K562 (cell line): ENCODE results near the gene NDUFA3. TPM values are rescaled to one million over a fixed set of nuclear protein-coding genes. Genes with fewer than 3 reads are reported as not detected.

Experiments used
- ARNT ChIP-seq, 2 experiments: fragments of 450-650 bp; IDR thresholded peaks; 2 replicates each; pipeline ENCODE4 v1.6.1; 2016; ENCODE audit warnings: mild to moderate bottlenecking in 1 of 2
- ELF2 ChIP-seq: fragments of 250-450 bp; sonication (Bioruptor Pico); IDR thresholded peaks from 2 replicates; pipeline ENCODE4 v1.5.0; 2021; ENCODE audit warnings: mild to moderate bottlenecking
- ETV1 ChIP-seq: fragments of 450-650 bp; conservative IDR thresholded peaks from 2 replicates; pipeline ENCODE4 v1.6.1; 2016; ENCODE audit warnings: missing genetic modification characterization, control low read depth, low read depth, missing compliant biosample characterization
- GATAD2A ChIP-seq: fragments of 450-650 bp; IDR thresholded peaks from 2 replicates; pipeline ENCODE4 v1.6.1; 2017
- HDAC1 ChIP-seq, 2 experiments: fragments of 450-650 bp; IDR thresholded peaks; 2 replicates each; pipeline ENCODE4 v1.6.1; 2016 to 2017; ENCODE audit warnings: inconsistent platforms in 1 of 2, mild to moderate bottlenecking in 1 of 2, moderate library complexity in 1 of 2
- IRF2 ChIP-seq: sonication (generic); formaldehyde crosslinking; IDR thresholded peaks from 2 replicates; pipeline ENCODE4 v1.8.1; 2022; ENCODE audit warnings: mild to moderate bottlenecking, missing genetic modification reagents
- JUN ChIP-seq, 2 experiments: sonication (generic) in 1 of 2; formaldehyde crosslinking in 1 of 2; IDR thresholded peaks; 2 replicates each; pipeline versions ENCODE4 v1.6.1 to v1.8.0; 2012 to 2022; ENCODE audit warnings: borderline replicate concordance in 2 of 2, mild to moderate bottlenecking in 2 of 2, improper control_type of control experiment in 1 of 2, low read depth in 1 of 2, low read length in 1 of 2, missing genetic modification reagents in 1 of 2
- RBFOX2 ChIP-seq: fragments of 200-400 bp; formaldehyde crosslinking; IDR thresholded peaks from 2 replicates; pipeline ENCODE4 v1.6.1; 2017; ENCODE audit warnings: low read depth, mild to moderate bottlenecking, low read length, moderate library complexity
- RBM39 ChIP-seq: fragments of 200-400 bp; formaldehyde crosslinking; optimal IDR thresholded peaks from 2 replicates; pipeline ENCODE3; 2018; ENCODE audit warnings: low read depth, low read length
- RUNX1 ChIP-seq: sonication (generic); IDR thresholded peaks from 2 replicates; pipeline ENCODE4 v1.6.1; 2016; ENCODE audit warnings: antibody characterized with exemption, low read depth
- SIX5 ChIP-seq, 2 experiments: IDR thresholded peaks; 2 replicates each; pipeline ENCODE4 v1.6.1; 2011; ENCODE audit warnings: low read length in 2 of 2, borderline replicate concordance in 1 of 2, low read depth in 1 of 2, mild to moderate bottlenecking in 1 of 2, moderate library complexity in 1 of 2; ENCODE audit not compliant: insufficient read depth in 1 of 2
- SPI1 ChIP-seq: IDR thresholded peaks from 2 replicates; pipeline ENCODE4 v1.6.1; 2011; ENCODE audit warnings: low read depth, low read length, control low read depth, borderline replicate concordance
- TBP ChIP-seq: optimal IDR thresholded peaks from 2 replicates; pipeline ENCODE3; 2011; ENCODE audit warnings: low read depth, low read length, improper control_type of control experiment
- ZEB2 ChIP-seq: fragments of 450-650 bp; IDR thresholded peaks from 2 replicates; pipeline ENCODE4 v1.6.1; 2016
- ZNF197 ChIP-seq: fragments of 200-800 bp; sonication (Bioruptor generic); IDR thresholded peaks from 2 replicates; pipeline ENCODE4 v1.6.1; 2016; ENCODE audit warnings: low read depth, missing genetic modification characterization, missing compliant biosample characterization
- ZNF24 ChIP-seq: fragments of 450-650 bp; IDR thresholded peaks from 2 replicates; pipeline ENCODE4 v1.6.1; 2016
- ZNF589 ChIP-seq: fragments of 200-800 bp; sonication (Bioruptor generic); IDR thresholded peaks from 2 replicates; pipeline ENCODE4 v1.6.1; 2016; ENCODE audit warnings: low read depth, missing genetic modification characterization, missing compliant biosample characterization
- polyA plus RNA-seq, 8 experiments: library from polyadenylated mRNA; depleted of rRNA in 4 of 8; stranded (reverse) in 5 of 8; unstranded in 3 of 8; fragments of >200 nt; fragmentation: Nextera tagmentation in 2 of 8; fragmentation: Illumina TruSeq in 1 of 8; extraction: Ambion mirVana in 2 of 8; extraction: Trizol in 1 of 8; gene quantifications; 2 replicates each; pipeline versions ENCODE4 v1.2.1 to v1.2.3, GENCODE V29; 2011 to 2014; ENCODE audit warnings: inconsistent platforms in 1 of 8, missing spikeins in 1 of 8
- total RNA-seq, 7 experiments: library from RNA; depleted of rRNA in 6 of 7; stranded (reverse); fragments of >200 nt in 6 of 7; fragmentation: Illumina TruSeq in 2 of 7; extraction: Trizol in 2 of 7; gene quantifications; 2 replicates each; pipeline versions ENCODE4 v1.2.1 to v1.2.3, GENCODE V29; 2011 to 2021; ENCODE audit warnings: low replicate concordance in 1 of 7
- TF ChIP-seq, protein P1 (sequence below): fragments of 450-650 bp; IDR thresholded peaks from 2 replicates; pipeline ENCODE4 v1.6.1; 2016; ENCODE audit warnings: borderline replicate concordance
- TF ChIP-seq, protein P2 (sequence below), 2 experiments: fragments of 450-650 bp; IDR thresholded peaks; 2 replicates each; pipeline ENCODE4 v1.6.1; 2018; ENCODE audit warnings: mild to moderate bottlenecking in 2 of 2, low read depth in 1 of 2; ENCODE audit not compliant: partially characterized antibody in 2 of 2
- TF ChIP-seq, protein P3 (sequence below), 2 experiments: fragments of 200-800 bp in 1 of 2; sonication (Bioruptor generic) in 1 of 2; sonication (generic) in 1 of 2; formaldehyde crosslinking in 1 of 2; IDR thresholded peaks in 1 of 2; conservative IDR thresholded peaks in 1 of 2; 2 replicates each; pipeline versions ENCODE4 v1.5.0 to v1.6.1; 2016 to 2020; ENCODE audit warnings: missing compliant biosample characterization in 1 of 2, missing genetic modification characterization in 1 of 2, missing genetic modification reagents in 1 of 2

NDUFA3 gene
- total and polyA plus RNA-seq, 9 of the 15 experiments (the other 6 are each of a cell fraction or from before 2014, with no cell fraction given) = 39.2 to 279 (median 138) TPM

DNA sequence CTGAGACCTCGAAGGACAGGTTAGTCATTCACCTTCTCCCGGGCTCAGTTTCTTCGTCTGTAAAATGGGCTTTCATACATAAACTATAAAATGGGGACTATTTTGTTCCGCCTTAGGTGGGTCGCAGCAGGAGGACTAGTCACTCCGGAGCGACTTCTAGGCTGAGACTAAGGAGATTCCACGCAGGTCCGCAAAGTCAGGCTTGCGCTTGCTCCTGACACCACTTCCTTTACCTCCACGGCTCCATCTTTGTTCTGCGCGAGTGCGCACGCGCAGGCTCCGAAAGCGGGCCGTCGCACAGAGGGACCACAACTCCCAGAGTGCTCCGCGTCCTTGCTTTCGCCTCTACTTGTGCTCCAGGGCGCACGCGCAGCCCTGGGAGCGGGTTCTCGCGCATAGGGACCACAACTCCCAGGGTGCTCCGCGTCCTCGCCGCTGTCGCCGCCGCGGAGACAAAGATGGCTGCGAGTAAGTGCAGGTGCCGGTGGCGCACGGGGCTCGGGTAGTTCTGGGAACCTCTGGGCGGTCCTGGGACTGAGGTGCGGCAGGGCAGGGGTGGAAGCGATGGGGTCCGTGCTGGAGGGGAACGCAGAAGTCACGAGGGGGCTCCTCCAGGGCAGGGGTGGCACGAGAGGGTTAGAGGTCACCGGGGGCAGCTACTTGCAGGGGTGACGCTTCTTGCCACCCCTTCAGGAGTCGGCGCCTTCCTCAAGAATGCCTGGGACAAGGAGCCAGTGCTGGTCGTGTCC lies at the start of gene NDUFA3 (continued):
- TF ChIP-seq IRF2 (CRISPR knock-in tag) (no peak), RUNX1 (no peak), SPI1 (peak; percentile 72; the same call in 1 of the 2 replicates), RBFOX2 (peak; percentile 95), JUN (IDR thresholded peaks at IDR 0.05; ENCODE audit: borderline replicate concordance, low read depth, low read length) (peak; percentile 64), JUN (CRISPR knock-in tag; IDR thresholded peaks at IDR 0.05; ENCODE audit: borderline replicate concordance) (no peak), ETV1 (tag) (peak; percentile 56), TBP (peak; percentile 80), ZNF24 (peak; percentile 55; the same call in 1 of the 2 replicates), ZEB2 (no peak), GATAD2A (no peak), ELF2 (no peak; the same call in 1 of the 2 replicates), ARNT (IDR thresholded peaks at IDR 0.05) (peak; percentile 44 to 63; a peak in 1 of 4 replicates), ZNF197 (CRISPR knock-in tag) (0 out of 2 replicates have a peak, but pooled peaks have one; percentile 46), RBM39 (peak; percentile 57), ZNF589 (0 out of 2 replicates have a peak, but pooled peaks have one; percentile 45), SIX5 (IDR thresholded peaks at IDR 0.05; ENCODE audit: borderline replicate concordance in 1 of 2, insufficient read depth in 1 of 2, low read depth in 1 of 2, low read length in 2 of 2) (peak; percentile 85 to 86), HDAC1 (IDR thresholded peaks at IDR 0.05) (peak; percentile 70 to 81; a peak in 3 of 4 replicates)
- TF ChIP-seq, protein P1, sequence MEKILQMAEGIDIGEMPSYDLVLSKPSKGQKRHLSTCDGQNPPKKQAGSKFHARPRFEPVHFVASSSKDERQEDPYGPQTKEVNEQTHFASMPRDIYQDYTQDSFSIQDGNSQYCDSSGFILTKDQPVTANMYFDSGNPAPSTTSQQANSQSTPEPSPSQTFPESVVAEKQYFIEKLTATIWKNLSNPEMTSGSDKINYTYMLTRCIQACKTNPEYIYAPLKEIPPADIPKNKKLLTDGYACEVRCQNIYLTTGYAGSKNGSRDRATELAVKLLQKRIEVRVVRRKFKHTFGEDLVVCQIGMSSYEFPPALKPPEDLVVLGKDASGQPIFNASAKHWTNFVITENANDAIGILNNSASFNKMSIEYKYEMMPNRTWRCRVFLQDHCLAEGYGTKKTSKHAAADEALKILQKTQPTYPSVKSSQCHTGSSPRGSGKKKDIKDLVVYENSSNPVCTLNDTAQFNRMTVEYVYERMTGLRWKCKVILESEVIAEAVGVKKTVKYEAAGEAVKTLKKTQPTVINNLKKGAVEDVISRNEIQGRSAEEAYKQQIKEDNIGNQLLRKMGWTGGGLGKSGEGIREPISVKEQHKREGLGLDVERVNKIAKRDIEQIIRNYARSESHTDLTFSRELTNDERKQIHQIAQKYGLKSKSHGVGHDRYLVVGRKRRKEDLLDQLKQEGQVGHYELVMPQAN = peak; percentile 72
- TF ChIP-seq, protein P2, sequence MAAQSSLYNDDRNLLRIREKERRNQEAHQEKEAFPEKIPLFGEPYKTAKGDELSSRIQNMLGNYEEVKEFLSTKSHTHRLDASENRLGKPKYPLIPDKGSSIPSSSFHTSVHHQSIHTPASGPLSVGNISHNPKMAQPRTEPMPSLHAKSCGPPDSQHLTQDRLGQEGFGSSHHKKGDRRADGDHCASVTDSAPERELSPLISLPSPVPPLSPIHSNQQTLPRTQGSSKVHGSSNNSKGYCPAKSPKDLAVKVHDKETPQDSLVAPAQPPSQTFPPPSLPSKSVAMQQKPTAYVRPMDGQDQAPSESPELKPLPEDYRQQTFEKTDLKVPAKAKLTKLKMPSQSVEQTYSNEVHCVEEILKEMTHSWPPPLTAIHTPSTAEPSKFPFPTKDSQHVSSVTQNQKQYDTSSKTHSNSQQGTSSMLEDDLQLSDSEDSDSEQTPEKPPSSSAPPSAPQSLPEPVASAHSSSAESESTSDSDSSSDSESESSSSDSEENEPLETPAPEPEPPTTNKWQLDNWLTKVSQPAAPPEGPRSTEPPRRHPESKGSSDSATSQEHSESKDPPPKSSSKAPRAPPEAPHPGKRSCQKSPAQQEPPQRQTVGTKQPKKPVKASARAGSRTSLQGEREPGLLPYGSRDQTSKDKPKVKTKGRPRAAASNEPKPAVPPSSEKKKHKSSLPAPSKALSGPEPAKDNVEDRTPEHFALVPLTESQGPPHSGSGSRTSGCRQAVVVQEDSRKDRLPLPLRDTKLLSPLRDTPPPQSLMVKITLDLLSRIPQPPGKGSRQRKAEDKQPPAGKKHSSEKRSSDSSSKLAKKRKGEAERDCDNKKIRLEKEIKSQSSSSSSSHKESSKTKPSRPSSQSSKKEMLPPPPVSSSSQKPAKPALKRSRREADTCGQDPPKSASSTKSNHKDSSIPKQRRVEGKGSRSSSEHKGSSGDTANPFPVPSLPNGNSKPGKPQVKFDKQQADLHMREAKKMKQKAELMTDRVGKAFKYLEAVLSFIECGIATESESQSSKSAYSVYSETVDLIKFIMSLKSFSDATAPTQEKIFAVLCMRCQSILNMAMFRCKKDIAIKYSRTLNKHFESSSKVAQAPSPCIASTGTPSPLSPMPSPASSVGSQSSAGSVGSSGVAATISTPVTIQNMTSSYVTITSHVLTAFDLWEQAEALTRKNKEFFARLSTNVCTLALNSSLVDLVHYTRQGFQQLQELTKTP (IDR thresholded peaks at IDR 0.05; ENCODE audit: low read depth in 1 of 2, partially characterized antibody in 2 of 2) = peak in 1 of 2 experiments; percentile 94
- TF ChIP-seq, protein P3, sequence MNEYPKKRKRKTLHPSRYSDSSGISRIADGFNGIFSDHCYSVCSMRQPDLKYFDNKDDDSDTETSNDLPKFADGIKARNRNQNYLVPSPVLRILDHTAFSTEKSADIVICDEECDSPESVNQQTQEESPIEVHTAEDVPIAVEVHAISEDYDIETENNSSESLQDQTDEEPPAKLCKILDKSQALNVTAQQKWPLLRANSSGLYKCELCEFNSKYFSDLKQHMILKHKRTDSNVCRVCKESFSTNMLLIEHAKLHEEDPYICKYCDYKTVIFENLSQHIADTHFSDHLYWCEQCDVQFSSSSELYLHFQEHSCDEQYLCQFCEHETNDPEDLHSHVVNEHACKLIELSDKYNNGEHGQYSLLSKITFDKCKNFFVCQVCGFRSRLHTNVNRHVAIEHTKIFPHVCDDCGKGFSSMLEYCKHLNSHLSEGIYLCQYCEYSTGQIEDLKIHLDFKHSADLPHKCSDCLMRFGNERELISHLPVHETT (CRISPR knock-in tag; conservative IDR thresholded peaks at IDR 0.05 in 1 of 2, IDR thresholded peaks at IDR 0.05 in 1 of 2) = peak in 1 of 2 experiments; percentile 61; a peak in 1 of 4 replicates
